Trophoblast cell (in vitro differentiated cells and primary cell): ENCODE data around the gene ZNF280D.

ENCODE experiments used
- DNase-seq, 2 donors: peaks; one replicate each; pipeline ENCODE4 v3.0.0-alpha.2; 2016
- H2AFZ ChIP-seq: 2 replicates; pipeline ENCODE4 v1.6.1; 2013; ENCODE audit warnings: low read length, moderate library complexity, mild to moderate bottlenecking; ENCODE audit not compliant: insufficient read depth, poor library complexity
- H2AK5ac ChIP-seq: 2 replicates; pipeline ENCODE4 v1.6.1; 2013; ENCODE audit warnings: mild to moderate bottlenecking, low read length
- H2BK120ac ChIP-seq: 2 replicates; pipeline ENCODE4 v1.6.1; 2013; ENCODE audit warnings: low read length, mild to moderate bottlenecking, moderate library complexity; ENCODE audit not compliant: insufficient read depth, poor library complexity
- H2BK12ac ChIP-seq: 2 replicates; pipeline ENCODE4 v1.6.1; 2013; ENCODE audit warnings: mild to moderate bottlenecking, low read length, moderate library complexity
- H2BK5ac ChIP-seq: 2 replicates; pipeline ENCODE4 v1.6.1; 2013; ENCODE audit warnings: low read length, low read depth, moderate library complexity, mild to moderate bottlenecking; ENCODE audit not compliant: poor library complexity
- H3K14ac ChIP-seq: 2 replicates; pipeline ENCODE4 v1.6.1; 2013; ENCODE audit warnings: mild to moderate bottlenecking, low read length
- H3K18ac ChIP-seq: 2 replicates; pipeline ENCODE4 v1.6.1; 2013; ENCODE audit warnings: mild to moderate bottlenecking, low read length
- H3K23ac ChIP-seq: 2 replicates; pipeline ENCODE4 v1.6.1; 2013; ENCODE audit warnings: low read length
- H3K27ac ChIP-seq: 2 replicates; pipeline ENCODE4 v1.5.1; 2013; ENCODE audit warnings: low read depth, mild to moderate bottlenecking, inconsistent platforms, low read length, moderate library complexity
- H3K27me3 ChIP-seq: 2 replicates; pipeline ENCODE4 v1.6.1; 2013; ENCODE audit warnings: inconsistent platforms, mild to moderate bottlenecking, low read length, moderate library complexity; ENCODE audit not compliant: insufficient read depth
- H3K36me3 ChIP-seq, 2 experiments: 1 replicate in 1 of 2; 2 replicates in 1 of 2; pipeline ENCODE4 v1.6.1; 2013; ENCODE audit warnings: low read length in 2 of 2, mild to moderate bottlenecking in 2 of 2, moderate library complexity in 1 of 2; ENCODE audit not compliant: insufficient read depth in 2 of 2, control insufficient read depth in 1 of 2
- H3K4ac ChIP-seq: 2 replicates; pipeline ENCODE4 v1.6.1; 2013; ENCODE audit warnings: low read depth, mild to moderate bottlenecking, low read length, moderate library complexity
- H3K4me1 ChIP-seq, 2 experiments: 1 replicate in 1 of 2; 2 replicates in 1 of 2; pipeline ENCODE4 v1.6.1; 2013; ENCODE audit warnings: low read length in 2 of 2, mild to moderate bottlenecking in 2 of 2, moderate library complexity in 1 of 2; ENCODE audit not compliant: insufficient read depth in 2 of 2, control insufficient read depth in 1 of 2
- H3K4me2 ChIP-seq: 2 replicates; pipeline ENCODE4 v1.6.1; 2013; ENCODE audit warnings: inconsistent platforms, mild to moderate bottlenecking, low read length, moderate library complexity
- H3K4me3 ChIP-seq: 2 replicates; pipeline ENCODE4 v1.5.1; 2013; ENCODE audit warnings: mild to moderate bottlenecking, low read depth, low read length, inconsistent platforms
- H3K79me1 ChIP-seq: one replicate; pipeline ENCODE4 v1.6.1; 2013; ENCODE audit warnings: low read length
- H3K79me2 ChIP-seq: 2 replicates; pipeline ENCODE4 v1.6.1; 2013; ENCODE audit warnings: low read length, mild to moderate bottlenecking; ENCODE audit not compliant: control insufficient read depth, insufficient read depth, poor library complexity
- H3K9ac ChIP-seq: 2 replicates; pipeline ENCODE4 v1.6.1; 2013; ENCODE audit warnings: mild to moderate bottlenecking, low read length
- H3K9me3 ChIP-seq: 2 replicates; pipeline ENCODE4 v1.6.1; 2013; ENCODE audit warnings: low read depth, mild to moderate bottlenecking, control low read depth, inconsistent platforms, low read length; ENCODE audit not compliant: insufficient read depth
- H4K12ac ChIP-seq: 2 replicates; pipeline ENCODE4 v1.6.1; 2013; ENCODE audit warnings: low read depth, mild to moderate bottlenecking, low read length, moderate library complexity
- H4K8ac ChIP-seq: 2 replicates; pipeline ENCODE4 v1.6.1; 2013; ENCODE audit warnings: low read depth, mild to moderate bottlenecking, low read length, moderate library complexity
- H4K91ac ChIP-seq: one replicate; pipeline ENCODE4 v1.6.1; 2013; ENCODE audit warnings: low read depth, mild to moderate bottlenecking, low read length, moderate library complexity
- WGBS: extraction: QIAGEN DNeasy Blood & Tissue Kit; methylation state at CpG from one replicate; pipeline ENCODE4 v1.1.7; 2013; ENCODE audit warnings: missing lambda C conversion rate; ENCODE audit not compliant: insufficient read length, insufficient coverage; ENCODE audit errors: extremely low coverage; 5-methylcytosine and 5-hydroxymethylcytosine counted together

Gene ZNF280D

DNA sequence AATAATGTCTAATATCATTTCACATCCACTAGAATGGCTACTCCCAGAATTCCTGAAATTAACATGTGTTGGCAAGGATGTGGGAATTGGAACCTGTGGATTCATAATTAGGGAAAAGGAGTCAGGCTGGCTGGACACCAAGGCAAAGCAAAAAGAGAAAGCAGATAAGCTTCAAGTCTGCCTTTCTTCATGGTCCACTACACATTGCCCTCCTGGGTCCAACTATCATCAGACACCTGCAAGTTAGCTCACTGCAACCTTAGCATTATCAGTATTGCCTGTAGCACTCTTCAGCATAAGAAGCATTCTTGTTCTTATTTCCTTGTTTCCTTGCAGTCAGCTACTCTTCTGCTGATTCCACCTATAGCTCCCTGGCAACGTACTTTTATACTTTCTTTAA, 124.3 kb downstream of the ZNF280D start:
- H3K36me3 ChIP-seq, result no peaks in the 10 kb centered on the region
- no peak overlapping the region for H2AFZ ChIP-seq
- no peak overlapping the region for H4K12ac ChIP-seq
- H3K27me3 ChIP-seq, result no peaks in the 10 kb centered on the region
- no peak overlapping the region for H3K27ac ChIP-seq
- no peak overlapping the region for H2BK120ac ChIP-seq
- no peak overlapping the region for H3K4me3 ChIP-seq
- H3K14ac ChIP-seq, result no peak overlapping the region
- no peak overlapping the region for H2AK5ac ChIP-seq
- H2BK5ac ChIP-seq, result no peak overlapping the region
- no peaks in the 10 kb centered on the region for H3K79me2 ChIP-seq
- H3K23ac ChIP-seq, result no peak overlapping the region
- H4K91ac ChIP-seq, result no peak overlapping the region
- H3K79me1 ChIP-seq, result no peaks in the 10 kb centered on the region
- no CpG with 5 or more reads among the region's 1 CpG for WGBS
- no peak overlapping the region for H3K18ac ChIP-seq
- H2BK12ac ChIP-seq, result no peak overlapping the region
- no peak overlapping the region for H3K4me2 ChIP-seq
- H3K9ac ChIP-seq, result no peak overlapping the region
- no peaks in the 10 kb centered on the region for H3K9me3 ChIP-seq
- H3K4me1 ChIP-seq, result no peaks in the 10 kb centered on the region
- no peak overlapping the region for H3K4ac ChIP-seq
- H4K8ac ChIP-seq, result no peak overlapping the region
- DNase-seq, result no peak

GRCh38 chr15:56608140-56608778, 125.0 kb downstream of the ZNF280D start:
- Histone ChIP-seq H3K4me2 (no peak overlapping the region), H2AK5ac (no peak overlapping the region), H3K79me1 (no peaks in the 10 kb centered on the region), H4K91ac (no peak overlapping the region), H3K27ac (no peak overlapping the region), H2BK5ac (no peak overlapping the region), H3K9ac (no peak overlapping the region), H3K4ac (no peak overlapping the region), H3K14ac (no peak overlapping the region), H2AFZ (no peak overlapping the region), H3K4me3 (no peak overlapping the region), H2BK12ac (no peak overlapping the region), H3K23ac (no peak overlapping the region), H2BK120ac (no peak overlapping the region), H3K36me3 (no peaks in the 10 kb centered on the region), H3K4me1 (no peaks in the 10 kb centered on the region), H3K18ac (no peak overlapping the region), H4K8ac (no peak overlapping the region), H3K79me2 (no peaks in the 10 kb centered on the region), H3K9me3 (no peaks in the 10 kb centered on the region), H3K27me3 (no peaks in the 10 kb centered on the region), H4K12ac (no peak overlapping the region)
- DNase-seq, result no peak
- WGBS, result no CpG with 5 or more reads among the region's 1 CpG

DNA sequence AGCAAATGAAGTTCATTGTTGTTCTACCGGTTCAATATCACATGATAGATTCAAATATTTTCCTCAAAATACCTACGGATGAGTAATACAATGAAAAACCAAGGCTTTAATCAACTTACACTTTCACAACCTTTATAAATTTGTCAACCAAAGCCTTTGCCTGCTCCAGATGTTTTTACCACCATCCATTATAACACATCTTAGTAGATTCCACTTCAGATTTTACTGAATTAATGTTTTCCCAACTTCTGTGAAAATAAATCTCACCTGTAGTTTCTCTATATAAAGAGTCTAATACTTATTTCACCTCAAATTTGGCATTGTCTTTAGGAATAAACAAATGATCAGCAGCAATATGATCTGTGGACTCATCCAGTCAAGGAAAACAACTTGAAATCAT, 131.1 kb downstream of the ZNF280D start:
- no peak overlapping the region for H3K9ac ChIP-seq
- no peak overlapping the region for H4K91ac ChIP-seq
- H2BK12ac ChIP-seq, result no peak overlapping the region

GRCh38 chr15:56600380-56600779, 132.9 kb downstream of the ZNF280D start:
- H3K9ac ChIP-seq, result no peak overlapping the region
- no peaks in the 10 kb centered on the region for H3K27me3 ChIP-seq
- no peak overlapping the region for H2AFZ ChIP-seq
- no peak overlapping the region for H2BK5ac ChIP-seq
- H4K12ac ChIP-seq, result no peak overlapping the region
- no peak overlapping the region for H2BK12ac ChIP-seq
- H3K36me3 ChIP-seq, result no peaks in the 10 kb centered on the region
- H4K91ac ChIP-seq, result no peak overlapping the region
- H3K9me3 ChIP-seq, result no peaks in the 10 kb centered on the region
- no peak overlapping the region for H2AK5ac ChIP-seq
- no peak overlapping the region for H3K23ac ChIP-seq
- no CpG with 5 or more reads among the region's 1 CpG for WGBS
- H4K8ac ChIP-seq, result no peak overlapping the region
- no peak overlapping the region for H2BK120ac ChIP-seq
- no peak overlapping the region for H3K4ac ChIP-seq
- no peaks in the 10 kb centered on the region for H3K79me1 ChIP-seq
- H3K79me2 ChIP-seq, result no peaks in the 10 kb centered on the region
- H3K27ac ChIP-seq, result no peak overlapping the region
- no peak overlapping the region for H3K18ac ChIP-seq
- H3K4me3 ChIP-seq, result no peak overlapping the region
- DNase-seq, result no peak
- H3K4me2 ChIP-seq, result no peak overlapping the region
- no peaks in the 10 kb centered on the region for H3K4me1 ChIP-seq
- H3K14ac ChIP-seq, result no peak overlapping the region

More for the DNA sequence above, 131.1 kb downstream of the ZNF280D start:
- Histone ChIP-seq H2BK120ac (no peak overlapping the region), H3K27me3 (no peaks in the 10 kb centered on the region), H3K18ac (no peak overlapping the region), H3K23ac (no peak overlapping the region), H3K4me3 (no peak overlapping the region), H3K27ac (no peak overlapping the region), H2BK5ac (no peak overlapping the region), H3K4ac (no peak overlapping the region), H3K9me3 (no peaks in the 10 kb centered on the region), H3K4me2 (no peak overlapping the region), H4K8ac (no peak overlapping the region), H3K14ac (no peak overlapping the region), H2AFZ (no peak overlapping the region), H3K79me1 (no peaks in the 10 kb centered on the region), H3K4me1 (no peaks in the 10 kb centered on the region), H3K36me3 (no peaks in the 10 kb centered on the region), H2AK5ac (no peak overlapping the region), H4K12ac (no peak overlapping the region), H3K79me2 (no peaks in the 10 kb centered on the region)
- WGBS, result no CpG with 5 or more reads among the region's 2 CpGs
- DNase-seq, result no peak
